Right renal cortex interstitium (tissue), 3 donors: ENCODE data around the gene TNFRSF18. TPM values are rescaled to one million over a fixed set of nuclear protein-coding genes. Genes with fewer than 3 reads are reported as not detected.

Source experiments
- DNase-seq, 3 donors: peaks; one replicate each; pipeline ENCODE4 v3.0.0-alpha.2; 2013; ENCODE audit warnings: low read depth in 3 of 3, low spot score in 2 of 3
- polyA plus RNA-seq, 3 donors: library from polyadenylated mRNA; unstranded; fragments of 120-200 nt; gene quantifications; one replicate each; pipeline ENCODE4 v1.2.1, GENCODE V29; 2013; ENCODE audit not compliant: insufficient read length in 3 of 3

TNFRSF18 gene
- polyA plus RNA-seq, 3 donors = 0.33 to 0.68 TPM; not detected in 1

GRCh38 chr1:1213345-1214265 is 7.2 kb upstream of the TNFRSF18 start, which contains the start of gene TNFRSF4:
TNFRSF4 (minus strand) TSS chr1:1214153; CDS start chr1:1214127, 26 bp downstream.
- DNase-seq = no peak

GRCh38 chr1:1212780-1213344 is 6.5 kb upstream of the TNFRSF18 start:
- DNase-seq = no peak

- no peak for DNase-seq
Measured at GRCh38 chr1:1211541-1212441, 5.4 kb upstream of the TNFRSF18 start.

- no peak for DNase-seq
Measured at GRCh38 chr1:1210726-1211540, 4.5 kb upstream of the TNFRSF18 start.

GRCh38 chr1:1208713-1209433 is 2.5 kb upstream of the TNFRSF18 start:
- no peak for DNase-seq

- DNase-seq = no peak
Measured at GRCh38 chr1:1207571-1207892, 1.1 kb upstream of the TNFRSF18 start.

GRCh38 chr1:1206966-1207531 is 657 bp upstream of the TNFRSF18 start:
- DNase-seq = no peak

- no peak for DNase-seq
Measured at GRCh38 chr1:1205769-1206375, 520 bp downstream of the TNFRSF18 start.

- no peak for DNase-seq
Measured at GRCh38 chr1:1204998-1205768, 1.2 kb downstream of the TNFRSF18 start.

GRCh38 chr1:1204425-1204920 is 1.9 kb downstream of the TNFRSF18 start:
- DNase-seq = no peak

- DNase-seq = no peak
Measured at GRCh38 chr1:1203561-1204424, 2.6 kb downstream of the TNFRSF18 start.

- DNase-seq = no peak
Measured at GRCh38 chr1:1202831-1203560, 3.4 kb downstream of the TNFRSF18 start.

- no peak for DNase-seq
Measured at GRCh38 chr1:1200876-1201810, 5.2 kb downstream of the TNFRSF18 start.

GRCh38 chr1:1199961-1200875 is 6.2 kb downstream of the TNFRSF18 start:
- no peak for DNase-seq
